ENCODE data around the gene CORO2B. TPM values are rescaled to one million over a fixed set of nuclear protein-coding genes. Genes with fewer than 3 reads are reported as not detected.

The CORO2B gene
- polyA plus RNA-seq, 3 donors, result 0.03 TPM; not detected in 2

DNA sequence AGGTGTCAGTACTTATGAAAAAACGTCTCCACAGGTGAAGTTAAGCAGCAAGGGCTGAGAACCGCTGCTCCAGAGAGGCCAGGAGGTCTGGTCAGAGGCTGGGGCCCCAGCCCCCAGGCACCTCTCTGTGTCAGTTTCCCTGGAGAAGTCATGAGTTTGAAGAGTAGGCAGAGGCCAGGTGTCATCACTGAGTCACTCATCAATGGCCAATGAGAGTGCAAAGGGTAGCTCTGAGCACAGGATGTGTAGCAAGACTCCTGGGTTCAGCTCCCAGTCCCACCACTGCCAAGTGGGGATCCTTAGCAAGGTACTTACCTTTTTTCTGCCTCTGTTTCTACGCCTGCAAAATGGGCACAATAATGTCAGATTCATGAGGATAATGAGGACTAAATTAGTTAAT, 47.9 kb downstream of the CORO2B start:
- DNase-seq, result no peak
- H3K4me1 ChIP-seq (ENCODE audit: control insufficient read depth in 1 of 2, insufficient read depth in 2 of 2, low read length in 2 of 2), result no peaks in the 10 kb centered on the region
- no peaks in the 10 kb centered on the region for H3K36me3 Mint-ChIP-seq
- H3K79me2 ChIP-seq (ENCODE audit: insufficient read depth, low read length), result no peaks in the 10 kb centered on the region
- H3K27me3 Mint-ChIP-seq (ENCODE audit: low read depth in 3 of 3), result peaks cover 2 to 10% (median 4%) of the 10 kb centered on the region in 3 donors
- 90% methylated on average over 2 of the region's 3 CpGs for WGBS (ENCODE audit: insufficient coverage)
- H4K20me1 ChIP-seq (ENCODE audit: insufficient read depth, low read length), result no peaks in the 10 kb centered on the region
- H3K4me2 ChIP-seq (replicated peaks; ENCODE audit: extremely low read depth, low read length, poor library complexity, severe bottlenecking), result no peak overlapping the region
- no peak overlapping the region for H3K9ac ChIP-seq (ENCODE audit: insufficient read depth, low read length, poor library complexity, severe bottlenecking)
- H3K36me3 ChIP-seq (replicated peaks in 1 of 2; ENCODE audit: control insufficient read depth in 1 of 2, insufficient read depth in 2 of 2, low read length in 2 of 2), result no peaks in the 10 kb centered on the region
- no peaks in the 10 kb centered on the region for H3K27me3 ChIP-seq (ENCODE audit: control insufficient read depth in 2 of 2, insufficient read depth in 2 of 2, low read length in 2 of 2)
- no peak overlapping the region for H3K4me3 Mint-ChIP-seq
- no peak overlapping the region for H3K27ac Mint-ChIP-seq
- H3K27ac ChIP-seq (ENCODE audit: low read depth in 1 of 2, low read length in 2 of 2), result no peak overlapping the region
- H3K9me3 Mint-ChIP-seq, result no peaks in the 10 kb centered on the region
- no peak overlapping the region for H2AFZ ChIP-seq (ENCODE audit: insufficient read depth, low read depth, low read length, poor library complexity, severe bottlenecking)
- intact Hi-C loops (cut with micrococcal nuclease), result no loop called here
- TF ChIP-seq, protein P1, sequence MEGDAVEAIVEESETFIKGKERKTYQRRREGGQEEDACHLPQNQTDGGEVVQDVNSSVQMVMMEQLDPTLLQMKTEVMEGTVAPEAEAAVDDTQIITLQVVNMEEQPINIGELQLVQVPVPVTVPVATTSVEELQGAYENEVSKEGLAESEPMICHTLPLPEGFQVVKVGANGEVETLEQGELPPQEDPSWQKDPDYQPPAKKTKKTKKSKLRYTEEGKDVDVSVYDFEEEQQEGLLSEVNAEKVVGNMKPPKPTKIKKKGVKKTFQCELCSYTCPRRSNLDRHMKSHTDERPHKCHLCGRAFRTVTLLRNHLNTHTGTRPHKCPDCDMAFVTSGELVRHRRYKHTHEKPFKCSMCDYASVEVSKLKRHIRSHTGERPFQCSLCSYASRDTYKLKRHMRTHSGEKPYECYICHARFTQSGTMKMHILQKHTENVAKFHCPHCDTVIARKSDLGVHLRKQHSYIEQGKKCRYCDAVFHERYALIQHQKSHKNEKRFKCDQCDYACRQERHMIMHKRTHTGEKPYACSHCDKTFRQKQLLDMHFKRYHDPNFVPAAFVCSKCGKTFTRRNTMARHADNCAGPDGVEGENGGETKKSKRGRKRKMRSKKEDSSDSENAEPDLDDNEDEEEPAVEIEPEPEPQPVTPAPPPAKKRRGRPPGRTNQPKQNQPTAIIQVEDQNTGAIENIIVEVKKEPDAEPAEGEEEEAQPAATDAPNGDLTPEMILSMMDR (IDR thresholded peaks at IDR 0.05), result no peak
- peaks cover 3% of the 10 kb centered on the region for H3K4me1 Mint-ChIP-seq
- no peak overlapping the region for H3K4me3 ChIP-seq (replicated peaks in 1 of 3; ENCODE audit: low read depth in 2 of 3, low read length in 3 of 3)
- H3K9me3 ChIP-seq (replicated peaks in 1 of 2; ENCODE audit: control insufficient read depth in 1 of 2, insufficient read depth in 1 of 2, low read length in 2 of 2), result no peaks in the 10 kb centered on the region

DNA sequence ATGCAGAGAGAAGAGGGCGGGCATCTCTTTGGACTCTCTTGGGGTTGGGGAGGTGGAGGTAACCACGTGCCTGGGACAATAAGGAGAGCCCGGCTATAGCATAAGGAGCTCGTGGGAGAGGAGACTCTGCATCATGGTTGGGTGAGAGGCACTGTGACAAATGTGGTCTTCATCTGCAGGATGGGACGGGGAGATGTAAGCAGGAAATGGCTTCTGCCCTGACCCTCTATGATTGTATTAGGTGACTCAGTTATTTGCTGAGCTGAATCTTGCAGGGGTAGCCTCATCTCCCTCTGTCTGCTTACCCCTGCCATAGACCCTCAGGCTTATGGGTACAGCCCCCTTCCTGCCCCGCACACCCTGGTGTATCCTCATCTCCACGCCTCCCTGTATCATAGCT, 48.7 kb downstream of the CORO2B start:
- TF ChIP-seq, protein P1 (IDR thresholded peaks at IDR 0.05), result no peak
- H3K79me2 ChIP-seq (ENCODE audit: insufficient read depth, low read length), result no peaks in the 10 kb centered on the region
- H3K4me1 Mint-ChIP-seq, result peaks cover 3% of the 10 kb centered on the region
- no peaks in the 10 kb centered on the region for H3K36me3 Mint-ChIP-seq
- H3K4me3 Mint-ChIP-seq, result no peak overlapping the region
- no peaks in the 10 kb centered on the region for H3K9me3 Mint-ChIP-seq
- no peak overlapping the region for H3K4me2 ChIP-seq (replicated peaks; ENCODE audit: extremely low read depth, low read length, poor library complexity, severe bottlenecking)
- no peak for DNase-seq
- H3K9me3 ChIP-seq (replicated peaks in 1 of 2; ENCODE audit: control insufficient read depth in 1 of 2, insufficient read depth in 1 of 2, low read length in 2 of 2), result no peaks in the 10 kb centered on the region
- H3K9ac ChIP-seq (ENCODE audit: insufficient read depth, low read length, poor library complexity, severe bottlenecking), result no peak overlapping the region
- H3K27ac ChIP-seq (ENCODE audit: low read depth in 1 of 2, low read length in 2 of 2), result no peak overlapping the region
- no peak overlapping the region for H3K27ac Mint-ChIP-seq
- H4K20me1 ChIP-seq (ENCODE audit: insufficient read depth, low read length), result no peaks in the 10 kb centered on the region
- no peaks in the 10 kb centered on the region for H3K27me3 ChIP-seq (ENCODE audit: control insufficient read depth in 2 of 2, insufficient read depth in 2 of 2, low read length in 2 of 2)
- H3K27me3 Mint-ChIP-seq (ENCODE audit: low read depth in 3 of 3), result peaks cover 3 to 8% (median 4%) of the 10 kb centered on the region in 3 donors
- H2AFZ ChIP-seq (ENCODE audit: insufficient read depth, low read depth, low read length, poor library complexity, severe bottlenecking), result no peak overlapping the region
- 100% methylated on average over 2 of the region's 7 CpGs for WGBS (ENCODE audit: insufficient coverage)
- H3K36me3 ChIP-seq (replicated peaks in 1 of 2; ENCODE audit: control insufficient read depth in 1 of 2, insufficient read depth in 2 of 2, low read length in 2 of 2), result no peaks in the 10 kb centered on the region
- intact Hi-C loops (cut with micrococcal nuclease), result no loop called here
- H3K4me1 ChIP-seq (ENCODE audit: control insufficient read depth in 1 of 2, insufficient read depth in 2 of 2, low read length in 2 of 2), result no peaks in the 10 kb centered on the region
- no peak overlapping the region for H3K4me3 ChIP-seq (replicated peaks in 1 of 3; ENCODE audit: low read depth in 2 of 3, low read length in 3 of 3)

Data from CD14-positive monocyte (primary cell).